Naive B cell (primary cell): ENCODE data around the gene ATP1A1. TPM values are rescaled to one million over a fixed set of nuclear protein-coding genes. Genes with fewer than 3 reads are reported as not detected.
A peak's percentile ranks its signal among the peaks of the same experiment; 100 is the strongest.

Experiments used
- ATAC-seq, 2 donors: fragments of 150-1000 bp; cut with Tn5 transposase; 2 replicates each; pipeline ENCODE4 v1.10.0; 2021; ENCODE audit warnings: low read depth in 2 of 2, mild to moderate bottlenecking in 2 of 2, moderate library complexity in 2 of 2
- DNase-seq: peaks from one replicate; pipeline ENCODE4 v3.0.0; 2022
- H3K27ac Mint-ChIP-seq, 6 donors: one replicate each; pipeline ENCODE4 v1.8.0; 2020 to 2022; ENCODE audit warnings: mild to moderate bottlenecking in 6 of 6, mixed read lengths in 6 of 6, moderate library complexity in 5 of 6, inconsistent platforms in 2 of 6
- H3K27me3 Mint-ChIP-seq, 3 donors: one replicate each; pipeline ENCODE4 v1.8.0; 2021 to 2022; ENCODE audit warnings: mixed read lengths in 3 of 3, mild to moderate bottlenecking in 1 of 3
- H3K36me3 Mint-ChIP-seq, 2 donors: one replicate each; pipeline ENCODE4 v1.8.0; 2020 to 2022; ENCODE audit warnings: mixed read lengths in 2 of 2, inconsistent platforms in 1 of 2, mild to moderate bottlenecking in 1 of 2
- H3K4me1 Mint-ChIP-seq, 3 donors: one replicate each; pipeline ENCODE4 v1.8.0; 2020 to 2022; ENCODE audit warnings: mixed read lengths in 3 of 3, inconsistent platforms in 1 of 3, mild to moderate bottlenecking in 1 of 3, moderate library complexity in 1 of 3
- H3K4me3 Mint-ChIP-seq, 8 donors: one replicate each; pipeline ENCODE4 v1.8.0; 2020 to 2022; ENCODE audit warnings: mild to moderate bottlenecking in 8 of 8, mixed read lengths in 8 of 8, moderate library complexity in 8 of 8, inconsistent platforms in 2 of 8
- H3K9me3 Mint-ChIP-seq, 7 donors: one replicate each; pipeline ENCODE4 v1.8.0; 2020 to 2022; ENCODE audit warnings: mixed read lengths in 7 of 7, mild to moderate bottlenecking in 5 of 7, inconsistent platforms in 2 of 7, moderate library complexity in 1 of 7
- polyA plus RNA-seq, 6 donors: library from polyadenylated mRNA; unstranded; fragments of 300-500 nt; fragmentation: Illumina TruSeq; gene quantifications; one replicate each; pipeline ENCODE4 v1.2.3, GENCODE V29; 2021; ENCODE audit warnings: low read depth in 6 of 6

The ATP1A1 gene
- polyA plus RNA-seq, 6 donors from 2014 or later, result 6.9 to 13.1 (median 10.2) TPM

DNA sequence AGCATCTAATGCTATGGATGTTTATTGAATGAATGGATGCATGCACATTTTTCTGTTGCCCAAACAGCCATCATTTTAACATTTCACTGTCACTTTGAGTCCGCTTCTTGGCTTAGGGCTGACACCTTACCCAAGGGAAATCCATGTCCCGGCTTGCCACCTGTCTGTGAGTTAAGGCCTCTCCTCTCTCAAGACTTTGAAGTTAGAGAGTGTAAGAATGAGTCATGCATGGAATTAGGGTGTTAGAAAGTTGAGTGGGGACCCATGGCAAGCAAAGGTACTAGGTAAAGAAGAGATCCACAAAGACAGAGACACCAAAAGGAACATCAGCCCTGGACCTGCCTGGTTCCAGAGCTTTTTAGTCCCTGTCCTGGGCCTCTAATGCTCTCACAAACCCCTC is 35.1 kb downstream of the ATP1A1 start:
- H3K9me3 Mint-ChIP-seq, result no peaks in the 10 kb centered on the region

DNA sequence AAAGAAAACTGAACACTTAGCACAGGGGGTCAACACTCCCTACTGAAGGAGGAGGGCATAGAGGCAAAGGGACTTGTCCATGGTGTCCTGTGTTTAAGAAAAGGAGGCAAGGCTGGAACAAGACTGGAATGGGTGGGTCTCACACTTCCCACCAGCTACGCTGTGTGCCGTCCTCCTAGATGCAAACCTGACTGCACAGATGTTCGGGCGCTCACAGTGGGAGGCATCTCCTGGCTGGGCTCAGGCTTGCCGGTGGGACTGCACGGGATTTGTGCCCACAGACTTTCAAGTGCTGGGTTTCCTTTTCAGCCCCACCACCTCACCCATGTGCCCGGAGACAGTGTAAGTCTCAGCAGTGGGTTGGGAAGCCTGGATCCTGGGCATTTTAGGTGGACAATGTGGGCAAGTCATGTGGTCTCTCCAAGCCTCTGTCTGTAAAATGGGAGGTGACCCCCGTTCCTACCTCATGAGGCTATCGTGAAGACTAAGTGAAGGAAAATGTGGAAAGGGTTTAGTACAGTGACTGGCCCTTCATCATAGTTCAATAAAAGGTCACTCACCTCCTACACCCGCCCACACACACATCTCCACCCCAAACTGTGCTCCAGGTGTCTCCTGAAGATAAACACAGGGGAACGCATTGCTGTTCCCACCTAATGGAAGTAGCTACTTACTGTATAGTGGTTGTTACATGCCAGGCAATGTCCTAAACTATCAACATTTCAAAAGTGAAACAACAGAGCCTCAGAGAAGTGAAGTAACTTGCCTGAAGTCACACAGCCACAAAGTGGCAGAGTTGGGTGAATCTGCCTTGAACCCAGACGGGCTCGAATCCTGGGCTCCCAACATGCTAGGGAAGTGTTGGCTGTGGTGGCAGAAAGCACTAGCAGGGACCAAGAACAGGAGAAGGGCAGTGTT is 36.0 kb downstream of the ATP1A1 start:
- peaks cover 2 to 17% (median 11%) of the 10 kb centered on the region in 3 donors for H3K4me1 Mint-ChIP-seq
- H3K4me3 Mint-ChIP-seq, result no peak overlapping the region
- ATAC-seq (no peak), DNase-seq (no peak)
- H3K9me3 Mint-ChIP-seq, result no peaks in the 10 kb centered on the region
- H3K27ac Mint-ChIP-seq, result peak overlapping the region in 1 of 6 donors; percentile 22
- H3K27me3 Mint-ChIP-seq, result no peaks in the 10 kb centered on the region
- H3K36me3 Mint-ChIP-seq, result peaks cover 6 to 9% of the 10 kb centered on the region in 2 donors

More for the DNA sequence above, 35.1 kb downstream of the ATP1A1 start:
- H3K27me3 Mint-ChIP-seq, result no peaks in the 10 kb centered on the region
- H3K27ac Mint-ChIP-seq, result no peak overlapping the region
- H3K36me3 Mint-ChIP-seq, result peaks cover 0 to 9% of the 10 kb centered on the region in 2 donors
- no peak overlapping the region for H3K4me3 Mint-ChIP-seq
- peaks cover 2 to 14% (median 7%) of the 10 kb centered on the region in 3 donors for H3K4me1 Mint-ChIP-seq
- DNase-seq (no peak), ATAC-seq (no peak)

DNA sequence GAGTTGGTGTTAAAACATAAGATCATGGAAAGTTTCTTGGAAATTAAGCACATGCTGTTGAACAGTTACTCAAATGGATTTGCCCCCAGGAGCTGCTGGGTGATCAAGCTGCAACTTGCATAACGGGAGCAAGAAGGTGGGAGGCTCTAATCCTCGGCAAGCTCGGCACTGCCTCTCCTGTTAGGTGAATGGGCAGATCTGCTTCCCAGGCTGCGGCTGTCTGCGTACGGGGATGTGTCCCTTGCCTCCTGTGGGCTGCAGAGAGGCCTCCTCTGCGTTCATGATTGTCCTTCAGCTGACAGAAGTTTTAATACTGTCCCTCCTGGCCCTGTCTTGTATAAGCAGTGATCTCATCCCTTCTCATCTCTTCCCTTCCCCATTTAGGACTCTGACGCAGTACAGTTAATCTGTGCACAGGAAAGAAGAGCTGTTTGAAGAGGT is 36.7 kb downstream of the ATP1A1 start:
- DNase-seq, result no peak
- ATAC-seq, result no peak
- Mint-ChIP-seq H3K36me3 (peaks cover 7 to 12% of the 10 kb centered on the region in 2 donors), H3K9me3 (no peaks in the 10 kb centered on the region), H3K27ac (no peak overlapping the region), H3K27me3 (no peaks in the 10 kb centered on the region), H3K4me3 (no peak overlapping the region), H3K4me1 (peaks cover 5 to 21% (median 13%) of the 10 kb centered on the region in 3 donors)

DNA sequence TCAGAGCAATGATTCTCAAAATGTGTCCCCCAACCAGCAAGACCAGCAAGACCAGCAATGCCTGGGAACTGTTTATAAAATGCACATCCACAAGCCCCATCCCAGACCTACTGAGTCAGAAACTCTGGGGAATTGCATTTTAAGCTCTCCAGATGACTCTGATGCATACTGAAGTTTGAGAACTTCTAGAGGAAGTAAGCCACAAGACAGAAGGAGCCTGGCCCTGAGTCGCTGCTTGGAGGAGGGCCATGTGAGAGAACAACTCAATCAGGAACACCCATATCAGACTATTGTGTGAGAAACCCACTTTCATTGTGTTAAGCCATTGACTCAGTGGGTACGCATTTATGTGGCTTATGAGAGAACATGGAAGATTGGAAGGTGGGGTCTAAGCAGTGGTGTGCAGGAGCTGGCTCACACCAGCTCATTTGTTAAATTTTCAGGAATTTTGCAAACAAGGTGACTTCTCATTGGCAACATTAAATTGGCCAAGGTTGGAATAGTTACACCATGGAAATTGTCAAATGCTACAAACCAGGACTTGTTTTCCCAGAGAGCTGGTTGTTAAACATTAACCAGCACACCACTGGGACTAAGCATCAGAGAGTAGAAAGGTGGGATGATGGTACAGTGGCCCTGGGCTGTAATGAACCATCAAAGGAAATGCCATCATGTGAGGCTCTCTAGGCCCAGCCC is 38.9 kb downstream of the ATP1A1 start:
- Mint-ChIP-seq H3K4me1 (peaks cover 13 to 19% (median 19%) of the 10 kb centered on the region in 3 donors), H3K9me3 (no peaks in the 10 kb centered on the region), H3K4me3 (no peak overlapping the region), H3K27ac (no peak overlapping the region), H3K27me3 (no peaks in the 10 kb centered on the region), H3K36me3 (peaks cover 7 to 13% of the 10 kb centered on the region in 2 donors)
- no peak for DNase-seq
- ATAC-seq, result no peak

DNA sequence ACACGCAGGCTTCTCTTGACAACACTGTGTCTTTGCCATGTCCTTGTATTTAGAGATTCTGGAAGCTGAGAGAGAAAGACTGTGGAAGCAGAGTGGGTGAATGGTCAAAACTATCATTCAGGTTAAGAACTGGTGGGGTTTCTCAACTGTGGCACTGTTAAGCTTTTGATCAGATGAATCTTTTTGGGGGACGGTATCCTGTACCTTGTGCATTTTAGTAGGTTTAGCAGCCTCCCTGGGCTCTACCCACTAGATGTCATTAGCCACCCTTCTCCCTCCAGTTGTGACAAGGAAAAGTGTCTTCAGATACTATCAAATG is 39.4 kb downstream of the ATP1A1 start:
- ATAC-seq (no peak), DNase-seq (no peak)
- Mint-ChIP-seq H3K4me3 (no peak overlapping the region), H3K27me3 (no peaks in the 10 kb centered on the region), H3K27ac (peak overlapping the region in 1 of 6 donors; percentile 16), H3K36me3 (peaks cover 7 to 13% of the 10 kb centered on the region in 2 donors), H3K9me3 (no peaks in the 10 kb centered on the region), H3K4me1 (peaks cover 16 to 20% (median 19%) of the 10 kb centered on the region in 3 donors)

DNA sequence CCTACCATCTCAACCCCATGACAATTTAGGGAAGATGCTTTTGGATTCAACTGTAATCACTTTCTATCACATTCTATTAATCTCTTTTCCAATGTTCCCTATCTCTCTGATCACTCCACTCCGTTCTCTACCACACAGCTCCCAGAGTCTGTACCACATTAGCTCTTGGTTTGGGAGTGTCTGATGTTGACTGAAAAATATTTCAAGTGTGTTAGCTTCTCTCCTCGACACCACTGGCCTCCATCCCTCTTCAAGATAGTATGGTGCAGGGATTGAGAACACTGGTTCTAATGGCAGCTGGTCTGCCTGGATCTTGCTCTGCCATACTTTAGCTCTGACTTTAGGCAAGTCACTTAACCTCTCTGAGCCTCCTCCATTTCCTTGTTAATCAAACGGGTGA is 39.9 kb downstream of the ATP1A1 start:
- ATAC-seq, result no peak
- Mint-ChIP-seq H3K27ac (peak overlapping the region in 2 of 6 donors; percentile 22 to 46), H3K9me3 (no peaks in the 10 kb centered on the region), H3K4me3 (no peak overlapping the region), H3K4me1 (peaks cover 20 to 24% (median 24%) of the 10 kb centered on the region in 3 donors), H3K27me3 (no peaks in the 10 kb centered on the region), H3K36me3 (peaks cover 7 to 13% of the 10 kb centered on the region in 2 donors)
- DNase-seq, result no peak

DNA sequence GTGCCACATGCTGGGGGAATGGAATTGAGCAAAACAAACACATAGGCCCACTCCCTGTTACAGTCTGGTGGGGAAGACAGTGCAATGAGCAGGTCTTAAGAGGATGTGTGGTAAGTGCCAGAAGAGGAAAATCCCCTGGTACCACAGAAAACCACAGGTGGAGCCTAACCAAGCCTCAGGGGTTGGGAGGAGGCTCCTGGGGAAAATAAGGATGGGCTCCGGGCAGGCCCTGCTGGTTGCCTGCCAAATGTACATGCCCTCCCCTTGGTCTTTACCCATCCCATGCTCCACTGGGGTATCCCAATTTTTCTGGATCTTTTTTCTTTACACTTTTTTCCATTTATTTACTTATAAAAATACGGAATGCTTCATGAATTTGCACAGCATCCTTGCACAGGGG is 40.4 kb downstream of the ATP1A1 start:
- Mint-ChIP-seq H3K9me3 (no peaks in the 10 kb centered on the region), H3K36me3 (peaks cover 7 to 13% of the 10 kb centered on the region in 2 donors), H3K27ac (no peak overlapping the region), H3K4me3 (no peak overlapping the region), H3K27me3 (no peaks in the 10 kb centered on the region), H3K4me1 (peaks cover 25 to 29% (median 28%) of the 10 kb centered on the region in 3 donors)
- DNase-seq (no peak), ATAC-seq (no peak)

DNA sequence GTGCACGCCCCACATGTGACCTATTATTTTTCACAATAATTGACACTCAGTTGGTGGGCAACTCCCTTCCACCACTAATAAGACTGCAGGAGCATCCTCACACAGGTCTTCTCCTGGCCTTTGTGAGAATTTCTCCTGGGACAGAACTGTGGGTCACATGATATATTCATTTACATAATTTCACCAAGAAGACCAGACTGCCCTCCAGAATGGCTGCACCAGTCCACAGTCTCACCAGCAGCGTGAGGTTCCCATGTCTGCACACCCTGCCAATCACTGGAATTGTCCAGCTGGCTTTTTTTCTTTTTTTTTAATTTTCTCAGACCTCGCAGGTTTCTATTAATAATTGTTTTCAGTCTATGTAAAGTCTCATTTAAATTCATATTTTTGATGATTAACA is 41.3 kb downstream of the ATP1A1 start:
- no peaks in the 10 kb centered on the region for H3K27me3 Mint-ChIP-seq
- H3K36me3 Mint-ChIP-seq, result peaks cover 7 to 13% of the 10 kb centered on the region in 2 donors
- no peak for DNase-seq
- no peaks in the 10 kb centered on the region for H3K9me3 Mint-ChIP-seq
- peaks cover 28 to 35% (median 31%) of the 10 kb centered on the region in 3 donors for H3K4me1 Mint-ChIP-seq
- peak overlapping the region in 2 of 6 donors; percentile 36 to 37 for H3K27ac Mint-ChIP-seq
- H3K4me3 Mint-ChIP-seq, result no peak overlapping the region
- no peak for ATAC-seq

DNA sequence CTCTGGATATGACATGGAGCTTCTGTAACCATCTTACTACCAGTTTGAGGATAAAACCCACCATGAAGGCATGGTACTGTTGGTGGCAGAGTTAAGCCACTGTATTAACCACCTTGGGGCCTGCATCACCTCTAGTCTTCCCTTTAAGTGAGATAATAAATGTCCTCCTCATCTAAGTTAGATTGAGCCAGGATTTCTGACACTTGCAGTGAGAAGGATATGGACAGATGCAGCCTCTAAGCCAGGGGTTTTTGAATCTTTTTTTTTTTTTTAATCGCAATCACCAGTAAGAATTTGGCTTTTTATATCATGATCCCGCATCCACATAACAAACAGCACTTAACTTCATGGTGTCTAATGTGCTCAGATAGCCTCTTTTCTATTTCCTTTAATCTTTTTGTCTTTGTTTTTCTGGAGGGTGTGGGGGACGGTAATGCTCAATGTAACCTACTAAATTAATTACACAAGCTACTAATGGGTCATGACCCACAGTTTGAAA is 42.2 kb downstream of the ATP1A1 start:
- ATAC-seq, result no peak
- H3K4me1 Mint-ChIP-seq, result peaks cover 28 to 35% (median 34%) of the 10 kb centered on the region in 3 donors
- peak overlapping the region in 1 of 6 donors; percentile 37 for H3K27ac Mint-ChIP-seq
- no peak for DNase-seq
- no peaks in the 10 kb centered on the region for H3K9me3 Mint-ChIP-seq
- peak overlapping the region in 1 of 8 donors; percentile 16 for H3K4me3 Mint-ChIP-seq
- H3K36me3 Mint-ChIP-seq, result peaks cover 7 to 13% of the 10 kb centered on the region in 2 donors
- no peaks in the 10 kb centered on the region for H3K27me3 Mint-ChIP-seq

DNA sequence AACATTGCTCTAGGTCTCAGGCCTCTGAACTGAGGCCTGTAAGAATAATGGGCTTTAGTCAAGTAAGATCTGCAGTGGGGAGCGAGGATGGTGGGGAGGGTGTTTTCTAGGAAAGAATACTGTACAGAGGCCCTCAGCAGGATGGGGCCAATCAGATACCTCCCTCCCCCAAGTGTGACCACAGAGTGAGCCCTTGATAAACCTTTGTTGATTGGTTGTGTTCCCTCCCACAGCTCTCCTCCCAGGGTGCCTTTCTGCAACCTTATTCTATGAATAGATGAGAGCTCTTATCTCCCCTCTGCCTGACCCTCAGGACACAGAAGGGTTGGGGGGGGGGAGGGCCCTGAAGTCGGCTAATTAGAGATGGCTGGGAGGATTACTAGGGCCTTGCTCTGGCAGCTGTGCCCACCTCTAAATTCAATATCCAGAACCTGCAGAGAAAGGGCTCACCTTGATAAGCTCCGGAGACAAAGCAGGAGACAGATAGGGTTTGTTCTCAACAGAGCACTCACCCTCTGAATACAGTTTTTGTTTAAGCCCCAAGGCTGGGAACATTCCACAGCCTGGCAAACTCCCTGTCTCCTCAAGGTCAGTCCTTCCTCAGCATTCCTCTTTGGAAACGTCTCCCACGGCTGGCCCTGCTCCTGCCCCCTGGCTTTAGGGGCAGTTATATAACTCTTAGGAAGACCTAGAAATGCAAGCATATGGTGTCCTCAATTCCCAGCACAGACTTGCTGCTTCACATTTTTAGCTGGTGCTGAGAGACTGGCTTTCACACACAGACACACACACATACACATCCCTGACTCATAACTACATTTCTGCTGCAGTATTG is 42.9 kb downstream of the ATP1A1 start:
- DNase-seq (no peak), ATAC-seq (no peak)
- Mint-ChIP-seq H3K9me3 (no peaks in the 10 kb centered on the region), H3K4me3 (peak overlapping the region in 1 of 8 donors; percentile 94), H3K36me3 (peaks cover 7 to 13% of the 10 kb centered on the region in 2 donors), H3K27ac (peak overlapping the region in 1 of 6 donors; percentile 37), H3K27me3 (no peaks in the 10 kb centered on the region), H3K4me1 (peaks cover 28 to 35% (median 34%) of the 10 kb centered on the region in 3 donors)

DNA sequence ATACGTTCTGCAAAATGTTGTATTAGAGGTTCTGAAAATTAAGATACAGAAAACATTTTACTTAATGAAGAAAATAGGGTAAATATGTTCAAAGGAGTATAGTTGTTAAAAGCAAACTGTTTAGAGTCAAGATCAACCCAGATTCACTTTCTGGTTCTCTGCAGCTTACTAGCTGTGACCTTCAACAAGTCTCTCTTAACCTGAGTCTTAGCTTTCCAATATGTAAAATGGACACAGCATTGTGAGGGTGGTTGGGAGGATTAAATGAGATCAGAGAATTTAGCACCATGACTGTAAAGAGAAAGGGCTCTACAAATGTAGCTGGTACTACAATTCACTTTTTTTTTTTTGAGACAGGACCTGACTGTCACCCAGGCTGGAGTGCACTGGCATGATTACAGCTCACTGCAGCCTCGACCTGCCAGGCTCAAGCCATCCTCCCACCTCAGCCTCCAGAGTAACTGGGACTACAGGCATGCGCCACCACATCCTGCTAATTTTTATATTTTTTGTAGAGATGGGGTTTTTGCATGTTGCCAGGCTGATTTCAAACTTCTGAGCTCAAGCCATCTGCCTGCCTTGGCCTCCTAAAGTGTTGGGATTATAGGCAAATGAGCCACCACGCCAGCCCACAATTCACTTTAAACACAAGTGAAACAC is 43.9 kb downstream of the ATP1A1 start:
- Mint-ChIP-seq H3K27ac (peak overlapping the region in 3 of 6 donors; percentile 12 to 95 (median 89)), H3K4me1 (peaks cover 28 to 35% (median 34%) of the 10 kb centered on the region in 3 donors), H3K27me3 (peaks cover 5 to 8% (median 6%) of the 10 kb centered on the region in 3 donors), H3K9me3 (no peaks in the 10 kb centered on the region), H3K36me3 (peaks cover 7 to 13% of the 10 kb centered on the region in 2 donors), H3K4me3 (peak overlapping the region; percentile 88 to 95 (median 92))
- DNase-seq, result no peak
- no peak for ATAC-seq

DNA sequence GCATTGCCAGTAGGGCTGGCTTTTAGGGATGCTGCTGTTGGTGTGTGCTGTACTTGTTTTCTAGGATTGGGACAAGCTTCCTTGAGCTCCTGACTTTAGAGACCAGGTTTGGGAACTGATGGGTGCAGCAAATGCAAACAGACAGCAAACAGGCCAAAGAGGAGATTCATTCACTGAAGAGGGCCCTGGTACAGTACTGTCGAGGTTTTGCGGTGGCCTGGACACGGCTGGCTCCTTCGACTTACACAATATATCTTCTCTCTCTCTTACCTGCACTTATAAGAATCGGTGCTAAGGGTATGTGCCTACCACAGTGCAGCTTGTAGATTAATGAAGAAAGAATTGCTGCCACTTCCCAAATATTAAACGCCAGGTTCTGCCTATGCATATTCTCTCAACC is 44.6 kb downstream of the ATP1A1 start:
- DNase-seq, result no peak
- H3K4me3 Mint-ChIP-seq, result peak overlapping the region; percentile 88 to 95 (median 92)
- H3K36me3 Mint-ChIP-seq, result peaks cover 7 to 13% of the 10 kb centered on the region in 2 donors
- ATAC-seq, result no peak
- H3K27ac Mint-ChIP-seq, result peak overlapping the region; percentile 85 to 98 (median 92)
- H3K4me1 Mint-ChIP-seq, result peaks cover 28 to 35% (median 34%) of the 10 kb centered on the region in 3 donors
- no peaks in the 10 kb centered on the region for H3K9me3 Mint-ChIP-seq
- H3K27me3 Mint-ChIP-seq, result peaks cover 6 to 13% (median 6%) of the 10 kb centered on the region in 3 donors
